ENCODE measurements around the gene SGTA. TPM values are rescaled to one million over a fixed set of nuclear protein-coding genes. Genes with fewer than 3 reads are reported as not detected.

The SGTA gene
- total RNA-seq, 2 experiments from 2014 or later: 53.0 to 62.2 TPM

DNA sequence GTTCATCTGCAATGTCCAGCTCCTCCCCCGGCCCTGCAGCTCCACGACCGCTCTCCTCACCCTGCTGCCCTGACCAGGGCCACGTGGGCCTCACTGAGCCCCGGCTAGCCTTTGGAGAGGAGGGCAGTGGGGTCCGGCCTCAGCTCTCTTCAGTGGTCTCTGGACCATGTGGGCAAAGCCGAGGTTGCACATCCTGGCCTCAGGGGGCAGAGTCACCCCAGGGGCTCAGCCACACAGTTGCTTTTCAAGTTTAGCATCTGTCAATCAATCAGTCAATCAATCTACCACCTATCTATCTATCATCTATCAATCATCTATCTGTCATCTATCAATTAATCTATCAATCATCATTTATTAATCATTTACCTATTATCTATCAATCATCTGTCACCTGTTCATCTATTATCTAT is 58.9 kb downstream of the SGTA start:
- CTCF ChIA-PET: no interaction called here
- no peaks in the 10 kb centered on the region for H3K36me3 Mint-ChIP-seq (ENCODE audit: low read depth)
- DNase-seq (no peak), ATAC-seq (no peak)
- no peak overlapping the region for H3K27ac Mint-ChIP-seq
- peaks cover 3% of the 10 kb centered on the region for H3K4me1 Mint-ChIP-seq
- POLR2A ChIA-PET: no interaction called here
- H3K9me3 Mint-ChIP-seq (ENCODE audit: low read depth): no peaks in the 10 kb centered on the region
- H3K27me3 Mint-ChIP-seq: peaks cover 22% of the 10 kb centered on the region
- intact Hi-C loops (cut with DNase I, micrococcal nuclease): no loop called here
- no peak overlapping the region for H3K4me3 Mint-ChIP-seq

DNA sequence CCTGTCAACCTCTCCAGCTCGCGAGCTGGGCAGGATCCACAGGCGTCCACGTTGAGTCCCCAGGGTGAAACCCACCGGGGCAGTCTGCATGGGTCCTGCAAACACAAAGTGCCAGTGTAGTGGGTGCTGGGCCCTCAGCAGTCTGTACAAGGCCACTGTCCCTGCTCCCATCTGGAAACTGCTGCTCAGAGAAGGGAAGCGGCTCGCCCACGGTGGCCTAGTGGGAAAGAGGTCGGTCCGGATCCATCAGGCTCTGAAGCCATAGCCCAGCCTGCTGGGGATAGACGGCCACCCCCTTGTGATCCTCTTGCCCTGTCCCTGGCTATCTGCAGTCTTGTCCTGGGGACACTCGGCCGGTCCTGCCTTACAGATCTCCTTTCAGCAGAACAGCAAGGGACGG is 59.3 kb downstream of the SGTA start:
- H3K36me3 Mint-ChIP-seq (ENCODE audit: low read depth): no peaks in the 10 kb centered on the region
- no peak overlapping the region for H3K27ac Mint-ChIP-seq
- ATAC-seq (no peak), DNase-seq (no peak)
- H3K9me3 Mint-ChIP-seq (ENCODE audit: low read depth): no peaks in the 10 kb centered on the region
- H3K4me1 Mint-ChIP-seq: peaks cover 3% of the 10 kb centered on the region
- CTCF ChIA-PET: no interaction called here
- H3K4me3 Mint-ChIP-seq: no peak overlapping the region
- peaks cover 24% of the 10 kb centered on the region for H3K27me3 Mint-ChIP-seq
- POLR2A ChIA-PET: no interaction called here
- intact Hi-C loops (cut with DNase I, micrococcal nuclease): no loop called here

DNA sequence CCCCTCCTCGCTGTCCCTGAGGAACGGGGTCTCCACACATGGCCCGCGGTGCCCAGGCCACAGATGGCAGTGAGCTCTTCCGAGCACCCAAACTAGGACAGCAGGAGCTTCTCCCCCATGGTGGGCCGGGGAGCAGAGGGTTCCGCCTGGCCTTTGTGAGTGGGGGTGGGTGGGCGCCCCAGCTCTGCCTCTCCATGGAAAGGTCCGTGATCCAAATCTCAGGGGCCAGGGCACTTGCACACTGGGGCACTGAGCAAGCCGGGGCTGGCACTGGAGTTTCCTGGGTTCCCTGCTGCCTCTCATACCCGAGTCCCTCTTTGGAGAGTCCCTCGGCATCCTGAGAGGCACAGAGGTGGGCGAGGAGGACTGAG is 59.7 kb downstream of the SGTA start:
- no peak overlapping the region for H3K27ac Mint-ChIP-seq
- H3K4me3 Mint-ChIP-seq: no peak overlapping the region
- DNase-seq: no peak
- H3K27me3 Mint-ChIP-seq: peaks cover 24% of the 10 kb centered on the region
- no peaks in the 10 kb centered on the region for H3K9me3 Mint-ChIP-seq (ENCODE audit: low read depth)
- peaks cover 3% of the 10 kb centered on the region for H3K4me1 Mint-ChIP-seq
- ChIA-PET POLR2A (no interaction called here), CTCF (no interaction called here)
- intact Hi-C loops (cut with DNase I, micrococcal nuclease): no loop called here
- H3K36me3 Mint-ChIP-seq (ENCODE audit: low read depth): no peaks in the 10 kb centered on the region
- ATAC-seq: no peak

DNA sequence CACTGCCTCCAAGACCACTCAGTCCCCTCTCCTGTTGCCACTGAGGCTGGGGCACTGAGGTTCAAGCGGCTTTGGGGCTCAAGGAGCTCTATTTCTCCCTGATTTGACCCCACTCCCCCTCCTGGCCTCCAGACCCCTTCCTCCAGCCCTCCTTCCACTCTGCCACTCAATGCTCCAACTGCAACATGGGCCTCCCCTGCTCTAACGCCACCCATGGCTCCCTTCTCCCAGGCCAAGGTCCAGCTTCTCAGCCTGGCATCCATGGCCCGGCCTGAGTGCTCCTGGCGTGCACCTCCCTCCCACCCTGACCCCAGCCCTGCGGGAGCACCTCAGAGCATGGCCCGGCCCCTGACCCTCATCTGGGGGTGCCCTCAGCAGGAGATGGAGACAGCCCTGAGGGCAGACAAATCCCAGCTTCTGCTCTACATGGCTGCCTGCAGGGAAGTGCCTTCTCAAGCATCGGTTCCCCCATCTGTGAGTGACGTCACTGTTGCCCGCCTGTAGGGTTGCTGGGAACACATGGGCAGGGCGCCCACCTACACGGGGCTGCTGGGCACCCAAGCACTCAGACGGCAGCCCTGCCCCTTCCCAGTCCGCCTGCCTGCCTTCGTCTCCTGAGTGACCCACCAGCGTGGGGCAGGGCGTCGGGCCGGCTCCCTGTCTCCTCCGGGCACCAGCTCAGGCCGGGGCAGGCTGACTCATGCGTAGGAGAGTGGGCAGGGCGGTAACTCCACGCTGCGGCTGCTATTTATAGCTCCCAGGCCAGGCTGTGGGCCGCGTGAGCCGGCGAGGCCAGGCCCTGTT is 60.3 kb downstream of the SGTA start:
- ATAC-seq (no peak), DNase-seq (no peak)
- ChIA-PET CTCF (interaction anchor here (0.6 to 0.7 kb wide), 2 partner anchors 23 to 584 kb away, joined by 3 read pairs; no protein-coding TSS in a partner anchor), POLR2A (no interaction called here)
- H3K4me3 Mint-ChIP-seq: no peak overlapping the region
- H3K36me3 Mint-ChIP-seq (ENCODE audit: low read depth): no peaks in the 10 kb centered on the region
- H3K27me3 Mint-ChIP-seq: peaks cover 24% of the 10 kb centered on the region
- no peaks in the 10 kb centered on the region for H3K9me3 Mint-ChIP-seq (ENCODE audit: low read depth)
- H3K4me1 Mint-ChIP-seq: peaks cover 3% of the 10 kb centered on the region
- H3K27ac Mint-ChIP-seq: no peak overlapping the region
- intact Hi-C loops (cut with DNase I, micrococcal nuclease): no loop called here

DNA sequence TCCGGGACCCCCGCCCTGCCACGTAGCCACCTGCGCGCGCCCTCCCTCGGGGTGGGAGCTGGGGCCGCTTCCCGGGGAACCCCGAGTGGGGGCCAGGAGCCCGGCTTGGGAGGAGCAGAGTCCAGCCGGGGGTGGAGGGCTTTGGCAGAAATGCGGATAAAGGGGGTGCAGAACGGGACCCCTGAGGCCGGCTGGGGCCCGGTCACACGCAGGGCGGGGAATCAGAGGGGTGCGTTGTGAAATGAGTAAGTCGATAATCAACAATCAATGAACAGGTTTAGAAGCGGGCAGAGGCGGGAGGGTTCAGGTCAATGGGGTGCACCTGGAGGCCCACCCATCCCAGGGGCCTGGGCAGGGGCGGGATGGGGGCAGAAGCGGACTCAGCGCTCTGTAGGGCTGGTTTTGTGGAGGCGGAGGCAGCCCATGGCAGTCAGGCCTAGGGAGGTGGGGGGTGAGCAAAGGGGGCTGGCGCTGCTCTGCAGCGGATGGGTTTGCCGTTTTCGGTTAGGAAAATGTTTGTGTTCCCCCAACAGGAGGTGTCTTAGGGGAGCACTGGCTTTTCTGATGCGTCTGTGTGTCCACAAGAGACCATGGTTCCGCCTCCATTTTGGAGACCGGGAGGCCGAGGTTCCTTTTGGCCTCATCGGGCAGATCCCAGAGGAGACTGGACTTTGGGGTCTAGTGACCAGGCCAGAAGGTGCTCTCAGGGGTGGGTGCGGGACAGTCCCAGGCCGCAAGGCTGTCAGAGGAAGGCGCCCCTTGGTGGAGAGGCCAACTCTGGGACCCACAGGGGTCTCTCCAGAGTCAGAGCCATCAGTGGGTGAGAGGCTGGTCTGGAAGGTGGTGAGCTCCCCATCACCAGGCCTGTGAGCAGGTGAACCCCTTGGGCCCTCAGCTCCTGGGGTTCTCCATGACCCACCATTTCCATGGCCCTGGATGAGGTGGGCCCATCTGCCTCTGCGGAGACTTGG is 61.2 kb downstream of the SGTA start:
- ATAC-seq: no peak
- POLR2A ChIA-PET: no interaction called here
- intact Hi-C loops (cut with DNase I, micrococcal nuclease): no loop called here

DNA sequence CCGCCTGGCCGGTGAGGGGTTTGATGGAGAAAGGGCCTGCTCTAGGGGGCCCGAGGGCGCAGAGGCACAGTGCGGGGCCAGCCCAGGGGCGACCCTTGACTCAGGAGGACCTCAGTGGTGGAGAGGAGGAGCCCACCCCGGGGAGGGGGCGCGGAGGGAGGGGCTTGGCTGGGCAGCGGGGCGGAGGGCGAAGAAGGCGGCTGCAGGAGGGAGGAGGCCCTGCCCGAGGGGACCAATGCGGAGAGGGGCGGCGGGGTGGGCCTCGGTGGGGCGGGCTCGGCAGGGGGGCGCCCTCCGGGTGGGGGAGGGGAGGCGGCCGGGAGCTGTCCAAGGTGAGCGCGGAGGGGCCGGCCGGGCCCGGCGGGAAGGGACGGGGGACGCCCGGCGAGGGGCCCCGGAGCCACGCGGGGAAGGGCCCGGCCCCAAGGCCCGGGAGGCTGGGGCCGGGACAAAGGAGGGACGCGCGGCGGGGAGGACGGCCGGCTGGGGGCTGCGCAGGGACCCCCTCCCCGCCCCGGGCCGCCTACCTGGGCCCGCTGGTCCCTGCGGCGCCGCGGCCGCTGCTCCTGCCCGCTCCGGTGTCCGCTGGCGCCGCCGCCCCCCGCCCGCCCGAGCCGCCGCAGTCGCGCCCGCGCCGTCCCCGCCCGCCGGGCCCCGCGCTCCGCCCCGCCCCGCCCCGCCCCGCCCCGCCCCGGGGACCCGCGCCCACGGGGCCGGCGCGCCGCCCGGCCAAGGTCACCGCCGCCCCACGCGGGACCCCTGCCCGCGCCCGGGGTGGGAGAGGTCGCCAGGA is 62.1 kb downstream of the SGTA start, which contains the start of gene DIRAS1:
DIRAS1 (minus strand) TSS at position 596 of the 793 bp plus-strand sequence. CDS start 3,566 bp downstream, outside the sequence.
- H3K36me3 Mint-ChIP-seq (ENCODE audit: low read depth): no peaks in the 10 kb centered on the region
- peaks cover under 1% of the 10 kb centered on the region for H3K9me3 Mint-ChIP-seq (ENCODE audit: low read depth)
- peaks cover 3% of the 10 kb centered on the region for H3K4me1 Mint-ChIP-seq
- peaks cover 20% of the 10 kb centered on the region for H3K27me3 Mint-ChIP-seq
- ATAC-seq (no peak), DNase-seq (no peak)
- intact Hi-C loops (cut with DNase I, micrococcal nuclease): no loop called here
- H3K4me3 Mint-ChIP-seq: peak within 1 kb of the TSS; percentile 35
- no peak within 1 kb of the TSS for H3K27ac Mint-ChIP-seq
- POLR2A ChIA-PET: interaction anchor here (0.6 kb wide), 1 partner anchor 163 kb away, joined by 8 read pairs; no protein-coding TSS in a partner anchor
- CTCF ChIA-PET: no interaction called here

More for the DNA sequence above, 61.2 kb downstream of the SGTA start:
- peaks cover 3% of the 10 kb centered on the region for H3K4me1 Mint-ChIP-seq
- peak overlapping the region; percentile 35 for H3K4me3 Mint-ChIP-seq
- H3K27me3 Mint-ChIP-seq: peaks cover 22% of the 10 kb centered on the region
- H3K36me3 Mint-ChIP-seq (ENCODE audit: low read depth): no peaks in the 10 kb centered on the region
- H3K27ac Mint-ChIP-seq: no peak overlapping the region
- H3K9me3 Mint-ChIP-seq (ENCODE audit: low read depth): no peaks in the 10 kb centered on the region
- no peak for DNase-seq
- CTCF ChIA-PET: no interaction called here

DNA sequence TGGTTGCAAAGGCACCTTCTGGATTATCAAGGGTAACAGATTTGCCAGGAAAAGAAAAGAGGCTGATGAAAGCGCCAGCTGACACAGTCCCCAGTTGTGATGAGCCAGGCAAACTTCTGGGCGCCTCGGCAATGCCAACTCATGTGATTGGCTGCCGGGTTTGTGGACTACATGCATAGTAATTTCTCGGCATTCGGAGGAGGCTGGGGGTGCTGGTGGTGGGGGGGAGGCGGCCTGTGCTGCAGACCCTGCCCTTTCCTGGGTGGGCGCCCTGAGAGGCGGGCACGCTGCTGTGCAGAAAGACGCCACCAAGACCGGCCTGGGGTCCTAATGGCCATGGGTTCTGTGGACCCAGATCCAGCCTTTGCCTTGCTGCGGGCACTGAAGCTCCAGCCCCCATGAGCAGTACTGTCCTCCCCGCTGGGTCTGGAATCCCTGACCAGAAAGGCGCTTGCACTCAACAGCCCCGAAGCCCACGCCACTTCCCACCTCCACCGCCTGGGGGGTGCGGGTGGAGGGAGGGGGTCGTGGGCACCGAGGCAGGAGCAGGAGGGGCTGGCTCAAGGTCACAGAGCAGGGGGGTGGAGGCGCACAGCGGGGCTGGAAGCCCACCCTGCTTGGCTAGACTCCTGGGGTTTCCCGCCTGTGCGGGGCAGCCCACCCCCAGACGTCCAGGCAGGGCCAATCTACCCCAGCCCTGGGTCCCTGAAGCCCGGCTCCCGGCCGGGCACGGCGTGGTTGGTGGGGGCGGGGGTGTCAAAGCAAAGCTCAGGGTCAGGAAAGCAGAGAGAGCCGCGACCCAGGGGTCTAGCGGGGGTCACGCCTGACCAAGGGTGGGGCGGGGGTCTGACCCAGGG is 62.9 kb downstream of the SGTA start:
- CTCF ChIA-PET: no interaction called here
- Mint-ChIP-seq H3K36me3 (ENCODE audit: low read depth) (peaks cover 3% of the 10 kb centered on the region), H3K27me3 (peaks cover 23% of the 10 kb centered on the region), H3K4me3 (no peak overlapping the region), H3K27ac (no peak overlapping the region), H3K9me3 (ENCODE audit: low read depth) (peaks cover 8% of the 10 kb centered on the region), H3K4me1 (peaks cover 3% of the 10 kb centered on the region)
- POLR2A ChIA-PET: interaction anchor here (0.6 kb wide), 1 partner anchor 164 kb away, joined by 8 read pairs; no protein-coding TSS in a partner anchor
- intact Hi-C loops (cut with DNase I, micrococcal nuclease): no loop called here
- DNase-seq: peak; percentile 37
- no peak for ATAC-seq

DNA sequence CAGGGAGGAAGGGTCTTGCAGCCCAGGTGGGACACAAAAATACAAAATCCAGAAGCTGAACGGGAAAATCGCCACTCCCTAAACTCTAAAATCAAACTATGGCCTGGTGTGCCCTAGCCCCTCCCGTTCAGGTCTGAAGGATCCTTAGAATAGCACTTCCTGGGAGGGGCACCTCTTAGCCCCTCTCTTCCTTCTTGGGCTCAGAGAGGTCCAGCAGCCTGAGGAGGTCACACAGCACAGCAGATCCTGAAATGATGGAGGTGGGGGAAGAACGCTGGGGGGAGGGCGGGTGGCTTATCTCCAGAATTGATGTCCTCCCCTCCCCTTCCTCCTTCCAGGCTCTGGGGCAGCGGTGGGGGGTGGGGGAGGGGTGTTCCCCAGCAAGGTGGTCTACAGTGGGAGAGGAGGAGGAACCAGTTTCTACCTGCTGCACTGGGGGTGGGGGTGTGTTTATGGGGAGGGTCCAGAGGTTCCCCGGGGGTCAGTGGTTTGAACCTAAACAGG is 63.8 kb downstream of the SGTA start:
- ATAC-seq: no peak
- peaks cover 3% of the 10 kb centered on the region for H3K4me1 Mint-ChIP-seq
- CTCF ChIA-PET: no interaction called here
- no peak overlapping the region for H3K4me3 Mint-ChIP-seq
- no peak overlapping the region for H3K27ac Mint-ChIP-seq
- no peak for DNase-seq
- H3K36me3 Mint-ChIP-seq (ENCODE audit: low read depth): peaks cover 3% of the 10 kb centered on the region
- intact Hi-C loops (cut with DNase I, micrococcal nuclease): no loop called here
- H3K9me3 Mint-ChIP-seq (ENCODE audit: low read depth): peaks cover 10% of the 10 kb centered on the region
- POLR2A ChIA-PET: no interaction called here
- H3K27me3 Mint-ChIP-seq: peaks cover 21% of the 10 kb centered on the region

DNA sequence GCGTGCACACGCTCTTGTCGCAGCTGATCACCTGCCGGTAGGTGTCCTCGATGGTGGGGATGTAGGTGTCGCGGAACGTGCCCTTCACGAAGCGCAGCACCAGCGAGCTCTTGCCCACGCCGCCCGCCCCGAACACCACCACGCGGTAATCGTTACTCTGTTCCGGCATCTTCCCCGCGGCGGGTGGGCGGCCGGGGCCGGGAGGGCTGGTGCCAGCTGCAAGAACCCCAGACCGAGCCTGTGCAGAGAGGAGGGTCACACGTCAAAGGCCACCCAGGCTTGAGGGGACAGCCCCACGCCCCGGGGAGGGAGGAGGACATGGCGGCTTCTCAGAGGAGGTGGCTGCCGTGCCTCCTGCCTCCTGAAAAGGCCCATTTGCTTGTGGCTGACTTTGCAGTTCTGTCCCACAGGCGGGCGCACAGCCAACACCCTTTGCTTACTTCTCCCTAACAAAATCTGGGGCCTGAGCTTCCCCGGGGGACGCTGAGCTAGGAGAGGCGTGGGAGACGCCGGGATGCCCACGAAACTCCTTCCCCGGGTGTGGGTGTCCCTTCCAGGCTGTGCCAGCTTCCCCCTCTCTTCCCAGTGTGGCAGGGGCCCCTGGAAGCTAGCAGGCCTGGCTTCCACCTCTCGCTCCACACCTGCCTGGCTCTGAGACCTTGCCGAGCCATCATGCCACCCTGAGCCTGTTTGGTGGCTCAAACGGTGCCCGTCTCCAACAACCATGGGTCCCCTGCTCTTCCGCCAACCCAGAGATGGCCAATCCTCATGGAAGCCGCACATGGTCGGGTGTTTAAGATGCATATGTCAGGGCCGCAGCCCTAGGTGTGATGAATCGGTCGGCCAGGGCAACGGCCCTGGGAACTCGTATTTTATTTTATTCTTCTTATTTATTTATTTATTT is 65.2 kb downstream of the SGTA start:
- ATAC-seq (no peak), DNase-seq (no peak)
- Mint-ChIP-seq H3K36me3 (ENCODE audit: low read depth) (peaks cover 3% of the 10 kb centered on the region), H3K27me3 (peaks cover 19% of the 10 kb centered on the region), H3K27ac (no peak overlapping the region), H3K4me1 (peaks cover 3% of the 10 kb centered on the region), H3K9me3 (ENCODE audit: low read depth) (peaks cover 10% of the 10 kb centered on the region), H3K4me3 (no peak overlapping the region)
- intact Hi-C loops (cut with DNase I, micrococcal nuclease): no loop called here
- CTCF ChIA-PET: no interaction called here
- POLR2A ChIA-PET: no interaction called here

Data from activated CD4-positive, alpha-beta T cell treated with anti-CD3 and anti-CD28 coated beads for 36 hours (primary cell).